Tibial artery (tissue), 4 donors: ENCODE measurements around the gene PTX4.

Source experiments
- DNase-seq, 2 donors: peaks; one replicate each; pipeline ENCODE4 v3.0.0-alpha.2; 2019
- H3K27ac ChIP-seq, 2 donors: fragments of 200-600 bp; sonication (generic) in 1 of 2; 1 replicate in 1 of 2; 2 replicates in 1 of 2; pipeline ENCODE4 v1.5.1; 2018 to 2019; ENCODE audit warnings: mild to moderate bottlenecking in 1 of 2
- H3K27me3 ChIP-seq, 2 donors: fragments of 200-600 bp; sonication (generic) in 1 of 2; one replicate each; pipeline versions ENCODE4 v1.5.1 to v1.6.0; 2016 to 2019
- H3K36me3 ChIP-seq, 3 donors: fragments of 200-600 bp; sonication (generic) in 2 of 3; one replicate each; pipeline ENCODE4 v1.5.1; 2016 to 2019; ENCODE audit warnings: mild to moderate bottlenecking in 2 of 3
- H3K4me1 ChIP-seq, 4 donors: fragments of 200-600 bp; sonication (generic) in 2 of 4; 1 replicate in 3 of 4; 2 replicates in 1 of 4; pipeline ENCODE4 v1.5.1; 2016 to 2019
- H3K4me3 ChIP-seq, 2 donors: fragments of 200-600 bp; sonication (generic) in 1 of 2; 1 replicate in 1 of 2; 2 replicates in 1 of 2; pipeline ENCODE4 v1.5.1; 2018 to 2019; ENCODE audit warnings: mild to moderate bottlenecking in 2 of 2
- H3K9me3 ChIP-seq, 3 donors: fragments of 200-600 bp; sonication (generic) in 1 of 3; one replicate each; pipeline ENCODE4 v1.5.1; 2016 to 2019
- intact Hi-C: fragments of 100-400 bp; cut with DNase I; formaldehyde crosslinking; loops from one replicate; pipeline ENCODE4 v1.15.0; 2023; ENCODE audit warnings: low total_unique reads
- TF ChIP-seq, protein P1 (sequence below), 2 experiments: fragments of 200-600 bp in 1 of 2; fragments of 450-650 bp in 1 of 2; IDR thresholded peaks; one replicate each; pipeline ENCODE4 v1.5.1; 2017 to 2019; ENCODE audit warnings: antibody characterized with exemption in 2 of 2, mild to moderate bottlenecking in 1 of 2, moderate library complexity in 1 of 2

PTX4 gene

GRCh38 chr16:1526608-1527555 is 38.1 kb upstream of the PTX4 start:
- TF ChIP-seq, protein P1, sequence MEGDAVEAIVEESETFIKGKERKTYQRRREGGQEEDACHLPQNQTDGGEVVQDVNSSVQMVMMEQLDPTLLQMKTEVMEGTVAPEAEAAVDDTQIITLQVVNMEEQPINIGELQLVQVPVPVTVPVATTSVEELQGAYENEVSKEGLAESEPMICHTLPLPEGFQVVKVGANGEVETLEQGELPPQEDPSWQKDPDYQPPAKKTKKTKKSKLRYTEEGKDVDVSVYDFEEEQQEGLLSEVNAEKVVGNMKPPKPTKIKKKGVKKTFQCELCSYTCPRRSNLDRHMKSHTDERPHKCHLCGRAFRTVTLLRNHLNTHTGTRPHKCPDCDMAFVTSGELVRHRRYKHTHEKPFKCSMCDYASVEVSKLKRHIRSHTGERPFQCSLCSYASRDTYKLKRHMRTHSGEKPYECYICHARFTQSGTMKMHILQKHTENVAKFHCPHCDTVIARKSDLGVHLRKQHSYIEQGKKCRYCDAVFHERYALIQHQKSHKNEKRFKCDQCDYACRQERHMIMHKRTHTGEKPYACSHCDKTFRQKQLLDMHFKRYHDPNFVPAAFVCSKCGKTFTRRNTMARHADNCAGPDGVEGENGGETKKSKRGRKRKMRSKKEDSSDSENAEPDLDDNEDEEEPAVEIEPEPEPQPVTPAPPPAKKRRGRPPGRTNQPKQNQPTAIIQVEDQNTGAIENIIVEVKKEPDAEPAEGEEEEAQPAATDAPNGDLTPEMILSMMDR (IDR thresholded peaks at IDR 0.05) = no peak
- no peak for DNase-seq
- intact Hi-C loops = no loop called here

GRCh38 chr16:1525871-1526607 is 37.3 kb upstream of the PTX4 start:
- intact Hi-C loops = no loop called here
- Histone ChIP-seq H3K4me3 (no peak overlapping the region), H3K4me1 (peaks cover 0 to 12% (median 4%) of the 10 kb centered on the region in 4 donors), H3K36me3 (peaks cover 5 to 41% (median 20%) of the 10 kb centered on the region in 3 donors), H3K9me3 (no peaks in the 10 kb centered on the region), H3K27me3 (no peaks in the 10 kb centered on the region), H3K27ac (no peak overlapping the region)
- TF ChIP-seq, protein P1 (IDR thresholded peaks at IDR 0.05) = no peak
- no peak for DNase-seq

More at GRCh38 chr16:1526608-1527555, 38.1 kb upstream of the PTX4 start:
- Histone ChIP-seq H3K36me3 (peaks cover 5 to 35% (median 20%) of the 10 kb centered on the region in 3 donors), H3K4me3 (no peak overlapping the region), H3K4me1 (peaks cover 0 to 20% (median 11%) of the 10 kb centered on the region in 4 donors), H3K27ac (no peak overlapping the region), H3K27me3 (no peaks in the 10 kb centered on the region), H3K9me3 (no peaks in the 10 kb centered on the region)

DNA sequence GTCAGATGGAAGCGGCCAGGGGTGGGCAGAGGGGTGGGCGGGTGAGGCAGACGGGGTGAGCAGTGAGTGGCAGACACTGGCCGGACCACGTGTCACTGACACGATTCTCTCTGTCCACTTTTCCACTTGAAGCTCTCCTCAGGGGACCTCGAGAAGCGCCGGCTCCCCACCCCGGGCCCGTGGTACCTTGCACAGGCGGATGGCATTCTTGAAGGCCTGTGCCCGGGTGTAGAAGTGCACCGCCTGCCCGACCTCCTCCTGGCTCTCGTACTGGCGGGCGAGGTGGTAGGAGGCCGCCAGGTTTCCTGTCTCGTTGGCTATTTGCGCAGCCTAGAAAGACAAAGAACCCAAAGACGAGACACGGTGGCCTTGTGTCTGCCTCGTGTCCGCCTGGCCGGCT is 35.6 kb upstream of the PTX4 start:
- no peak overlapping the region for H3K27ac ChIP-seq
- H3K4me3 ChIP-seq = no peak overlapping the region
- no peaks in the 10 kb centered on the region for H3K27me3 ChIP-seq
- H3K9me3 ChIP-seq = no peaks in the 10 kb centered on the region
- TF ChIP-seq, protein P1 (IDR thresholded peaks at IDR 0.05) = no peak
- peaks cover 0 to 4% (median 0%) of the 10 kb centered on the region in 4 donors for H3K4me1 ChIP-seq
- intact Hi-C loops = no loop called here
- peaks cover 5 to 57% (median 35%) of the 10 kb centered on the region in 3 donors for H3K36me3 ChIP-seq
- DNase-seq = no peak

DNA sequence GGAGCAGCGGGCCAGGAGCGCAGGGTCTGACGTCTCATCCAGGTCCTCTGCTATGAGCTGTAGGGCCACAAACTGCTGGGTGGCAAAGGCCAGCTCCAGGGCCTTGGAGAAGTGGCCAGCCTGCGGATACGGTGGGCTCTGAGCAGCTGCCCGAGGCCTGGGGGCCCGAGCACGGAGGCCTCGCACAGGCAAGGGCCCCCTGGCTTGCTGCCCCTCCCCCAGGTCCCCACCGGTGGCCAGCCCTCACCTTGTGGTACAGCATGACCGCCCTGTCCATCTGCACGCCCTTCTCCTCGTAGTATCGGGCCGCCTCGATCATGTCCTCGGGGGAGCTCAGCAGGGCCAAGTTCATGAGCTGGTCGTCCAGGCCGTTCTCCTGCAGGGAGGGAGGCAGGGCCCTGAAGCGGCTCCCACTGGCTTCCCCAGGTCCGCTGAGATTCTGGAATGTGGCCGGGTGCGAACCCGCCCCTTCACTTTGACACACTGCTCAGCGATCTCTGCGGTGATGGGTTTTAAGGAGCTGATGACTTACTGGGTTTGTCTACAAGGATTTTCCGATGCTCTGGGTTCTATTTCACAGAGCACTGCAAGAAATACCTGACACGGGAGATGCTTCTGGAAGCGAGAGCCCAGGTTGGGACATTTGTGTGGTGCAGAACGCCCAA is 35.0 kb upstream of the PTX4 start:
- intact Hi-C loops = no loop called here
- TF ChIP-seq, protein P1 (IDR thresholded peaks at IDR 0.05) = no peak

DNA sequence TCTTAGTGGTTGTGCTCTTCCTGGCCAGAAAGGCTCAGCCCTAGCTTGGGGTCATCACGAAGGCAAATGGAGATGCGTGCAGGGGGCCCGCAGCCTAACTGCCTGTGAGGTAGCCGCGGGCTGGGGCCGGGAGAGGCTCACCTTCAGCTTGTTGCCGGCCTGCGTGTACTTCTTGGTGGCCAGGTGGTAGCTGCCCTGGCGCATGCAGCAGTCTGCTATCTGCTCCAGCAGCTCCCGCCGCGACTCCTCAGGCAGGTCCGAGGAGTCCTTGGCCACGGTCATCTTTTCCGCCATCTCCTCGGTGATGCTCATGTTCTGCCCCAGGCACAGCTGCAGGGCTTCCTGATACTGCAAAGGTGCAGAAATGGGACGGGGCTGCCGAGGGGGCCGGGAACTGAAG is 31.7 kb upstream of the PTX4 start:
- H3K27ac ChIP-seq = no peak overlapping the region
- no peak overlapping the region for H3K4me3 ChIP-seq
- no peaks in the 10 kb centered on the region for H3K27me3 ChIP-seq
- intact Hi-C loops = no loop called here
- no peaks in the 10 kb centered on the region for H3K9me3 ChIP-seq
- H3K36me3 ChIP-seq = peaks cover 5 to 75% (median 47%) of the 10 kb centered on the region in 3 donors
- no peak for DNase-seq
- TF ChIP-seq, protein P1 (IDR thresholded peaks at IDR 0.05) = no peak
- H3K4me1 ChIP-seq = no peaks in the 10 kb centered on the region

More for the DNA sequence above, 35.0 kb upstream of the PTX4 start:
- H3K27ac ChIP-seq = no peak overlapping the region
- peaks cover 0 to 2% (median 0%) of the 10 kb centered on the region in 4 donors for H3K4me1 ChIP-seq
- DNase-seq = no peak
- peaks cover 5 to 64% (median 40%) of the 10 kb centered on the region in 3 donors for H3K36me3 ChIP-seq
- no peaks in the 10 kb centered on the region for H3K27me3 ChIP-seq
- no peak overlapping the region for H3K4me3 ChIP-seq
- no peaks in the 10 kb centered on the region for H3K9me3 ChIP-seq
